GM23338 (cell line): Measurements from ENCODE around the gene ST6GALNAC3. TPM values are rescaled to one million over a fixed set of nuclear protein-coding genes. Genes with fewer than 3 reads are reported as not detected.

Experiments
- ATAC-seq: fragments of 200-7000 bp; cut with Tn5 transposase; 3 replicates; pipeline ENCODE4 v1.9.1; 2020
- DNase-seq: peaks from one replicate; pipeline ENCODE4 v3.0.0-alpha.2; 2015; ENCODE audit warnings: low spot score
- H2AFZ ChIP-seq: fragments of 200-600 bp; sonication (generic); 2 replicates; pipeline ENCODE4 v1.8.0; 2016; ENCODE audit warnings: antibody characterized with exemption, mild to moderate bottlenecking, moderate library complexity
- H3F3A ChIP-seq: fragments of 200-600 bp; sonication (generic); replicated peaks from 2 replicates; pipeline ENCODE4 v1.8.0; 2017; ENCODE audit warnings: antibody characterized with exemption, mixed run types, low read depth
- H3K27ac ChIP-seq: fragments of 200-600 bp; sonication (generic); 2 replicates; pipeline ENCODE4 v1.6.1; 2016; ENCODE audit warnings: low read depth
- H3K27me3 ChIP-seq: fragments of 200-600 bp; sonication (generic); 2 replicates; pipeline ENCODE4 v1.8.0; 2016; ENCODE audit warnings: mild to moderate bottlenecking, mixed run types, moderate library complexity; ENCODE audit not compliant: insufficient read depth
- H3K36me3 ChIP-seq: fragments of 200-600 bp; sonication (generic); 2 replicates; pipeline ENCODE4 v1.8.0; 2016; ENCODE audit warnings: mild to moderate bottlenecking; ENCODE audit not compliant: insufficient read depth
- H3K4me1 ChIP-seq: fragments of 200-600 bp; sonication (generic); 2 replicates; pipeline ENCODE4 v1.8.0; 2016; ENCODE audit warnings: mild to moderate bottlenecking, moderate library complexity; ENCODE audit not compliant: insufficient read depth
- H3K4me2 ChIP-seq: fragments of 200-600 bp; sonication (generic); 2 replicates; pipeline ENCODE4 v1.7.1; 2017; ENCODE audit warnings: mixed run types
- H3K4me3 ChIP-seq: fragments of 200-600 bp; sonication (generic); 2 replicates; pipeline ENCODE4 v1.6.1; 2016; ENCODE audit warnings: mixed run types
- H3K79me2 ChIP-seq: fragments of 200-600 bp; sonication (generic); replicated peaks from 2 replicates; pipeline ENCODE4 v1.8.0; 2017; ENCODE audit warnings: mild to moderate bottlenecking; ENCODE audit not compliant: insufficient read depth
- H3K9me2 ChIP-seq: fragments of 200-600 bp; sonication (generic); 2 replicates; pipeline ENCODE4 v1.8.0; 2017; ENCODE audit not compliant: insufficient read depth
- H4K20me1 ChIP-seq: fragments of 200-600 bp; sonication (generic); replicated peaks from 2 replicates; pipeline ENCODE4 v1.8.0; 2017; ENCODE audit warnings: mild to moderate bottlenecking; ENCODE audit not compliant: insufficient read depth
- H3K27ac Mint-ChIP-seq: 2 replicates; pipeline ENCODE4 v1.8.0; 2020; ENCODE audit warnings: inconsistent platforms, mild to moderate bottlenecking, moderate library complexity, mixed read lengths
- H3K27me3 Mint-ChIP-seq: 3 replicates; pipeline ENCODE4 v1.8.0; 2022; ENCODE audit warnings: low read depth, mild to moderate bottlenecking, moderate library complexity, mixed read lengths, inconsistent platforms; ENCODE audit not compliant: insufficient read depth, poor library complexity
- H3K36me3 Mint-ChIP-seq: 3 replicates; pipeline ENCODE4 v1.8.0; 2021; ENCODE audit warnings: low read depth, mild to moderate bottlenecking, inconsistent platforms, moderate library complexity, mixed read lengths
- H3K4me1 Mint-ChIP-seq: 3 replicates; pipeline ENCODE4 v1.8.0; 2020; ENCODE audit warnings: mild to moderate bottlenecking, inconsistent platforms, mixed read lengths
- H3K4me3 Mint-ChIP-seq: 3 replicates; pipeline ENCODE4 v1.8.0; 2021; ENCODE audit warnings: moderate library complexity, mild to moderate bottlenecking, inconsistent platforms, mixed read lengths
- H3K9me3 Mint-ChIP-seq: 3 replicates; pipeline ENCODE4 v1.8.0; 2020; ENCODE audit warnings: moderate library complexity, mild to moderate bottlenecking, inconsistent platforms, mixed read lengths
- CREB1 ChIP-seq: fragments of 250-450 bp; sonication (Bioruptor Pico); IDR thresholded peaks from 2 replicates; pipeline ENCODE4 v1.5.0; 2020; ENCODE audit warnings: low read depth, mild to moderate bottlenecking, moderate library complexity
- EZH2 ChIP-seq: fragments of 200-600 bp; sonication (generic); IDR thresholded peaks from one replicate; pipeline ENCODE4 v1.8.0; 2017; ENCODE audit warnings: antibody characterized with exemption, mild to moderate bottlenecking, low read depth; ENCODE audit not compliant: unreplicated experiment
- JUNB ChIP-seq: IDR thresholded peaks from one replicate; pipeline ENCODE4 v1.6.1; 2016; ENCODE audit warnings: antibody characterized with exemption; ENCODE audit not compliant: unreplicated experiment
- NANOG ChIP-seq: IDR thresholded peaks from 2 replicates; pipeline ENCODE4 v1.6.1; 2016; ENCODE audit warnings: antibody characterized with exemption, borderline replicate concordance
- POLR2AphosphoS5 ChIP-seq: IDR thresholded peaks from 2 replicates; pipeline ENCODE4 v1.6.1; 2016; ENCODE audit warnings: antibody characterized with exemption, low read depth
- STAT1 ChIP-seq: IDR thresholded peaks from one replicate; pipeline ENCODE4 v1.6.1; 2016; ENCODE audit warnings: antibody characterized with exemption; ENCODE audit not compliant: unreplicated experiment
- ZNF114 ChIP-seq: fragments of 250-450 bp; sonication (Bioruptor Pico); IDR thresholded peaks from 2 replicates; pipeline ENCODE4 v1.5.0; 2020; ENCODE audit warnings: mild to moderate bottlenecking, moderate library complexity
- ZNF331 ChIP-seq: fragments of 250-450 bp; sonication (Bioruptor Pico); IDR thresholded peaks from 2 replicates; pipeline ENCODE4 v1.5.0; 2020; ENCODE audit warnings: low read depth, mild to moderate bottlenecking, moderate library complexity
- polyA plus RNA-seq: library from polyadenylated mRNA; unstranded; fragments of >200 nt; fragmentation: Nextera tagmentation; extraction: Ambion mirVana; gene quantifications from 2 replicates; pipeline ENCODE4 v1.2.1, GENCODE V29; 2016
- total RNA-seq: library from RNA; depleted of rRNA; stranded (reverse); fragments of >200 nt; shearing (Covaris generic); gene quantifications from 2 replicates; pipeline ENCODE4 v1.2.3, GENCODE V29; 2014
- TF ChIP-seq, protein P1 (sequence below): IDR thresholded peaks from one replicate; pipeline ENCODE4 v1.6.1; 2018; ENCODE audit warnings: antibody characterized with exemption; ENCODE audit not compliant: unreplicated experiment
- TF ChIP-seq, protein P2 (sequence below): fragments of 250-450 bp; sonication (Bioruptor Pico); IDR thresholded peaks from 2 replicates; pipeline ENCODE4 v1.5.0; 2020; ENCODE audit warnings: mild to moderate bottlenecking, moderate library complexity
- TF ChIP-seq, protein P3 (sequence below): IDR thresholded peaks from 2 replicates; pipeline ENCODE4 v1.6.1; 2016; ENCODE audit warnings: antibody characterized with exemption

ST6GALNAC3 gene
- total and polyA plus RNA-seq, 2 experiments from 2014 or later = 4.7 to 11.6 TPM

DNA sequence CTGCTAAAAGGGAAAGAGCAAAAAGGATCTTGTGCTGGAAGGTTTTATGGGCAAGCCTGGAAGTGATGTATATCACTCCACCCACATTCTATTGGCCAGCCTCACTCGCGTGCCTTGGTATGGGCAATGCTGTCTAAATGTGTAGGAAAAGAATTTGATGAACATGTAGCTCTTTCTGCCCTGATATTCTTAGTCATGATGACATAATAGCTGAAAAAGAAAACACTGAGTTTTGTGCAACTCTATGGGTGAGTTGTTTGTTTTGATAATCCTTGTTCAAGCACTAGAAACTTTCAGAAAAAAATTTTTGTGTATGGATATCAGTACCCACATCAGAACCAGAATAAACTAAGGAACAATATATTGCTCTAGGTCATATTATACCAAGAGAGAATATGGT is 561.2 kb downstream of the ST6GALNAC3 start:
- Mint-ChIP-seq H3K27me3 (no peaks in the 10 kb centered on the region), H3K4me1 (peaks cover 15% of the 10 kb centered on the region; the same call in 2 of the 3 replicates), H3K36me3 (no peaks in the 10 kb centered on the region), H3K4me3 (no peak overlapping the region), H3K9me3 (no peaks in the 10 kb centered on the region), H3K27ac (no peak overlapping the region)
- Histone ChIP-seq H3K9me2 (no peaks in the 10 kb centered on the region), H3K36me3 (no peaks in the 10 kb centered on the region), H3F3A (no peaks in the 10 kb centered on the region), H3K27ac (no peak overlapping the region), H3K79me2 (no peaks in the 10 kb centered on the region), H3K4me3 (no peak overlapping the region), H3K4me1 (no peaks in the 10 kb centered on the region), H3K27me3 (no peaks in the 10 kb centered on the region), H4K20me1 (no peaks in the 10 kb centered on the region), H3K4me2 (no peak overlapping the region), H2AFZ (no peak overlapping the region)
- TF ChIP-seq, protein P1, sequence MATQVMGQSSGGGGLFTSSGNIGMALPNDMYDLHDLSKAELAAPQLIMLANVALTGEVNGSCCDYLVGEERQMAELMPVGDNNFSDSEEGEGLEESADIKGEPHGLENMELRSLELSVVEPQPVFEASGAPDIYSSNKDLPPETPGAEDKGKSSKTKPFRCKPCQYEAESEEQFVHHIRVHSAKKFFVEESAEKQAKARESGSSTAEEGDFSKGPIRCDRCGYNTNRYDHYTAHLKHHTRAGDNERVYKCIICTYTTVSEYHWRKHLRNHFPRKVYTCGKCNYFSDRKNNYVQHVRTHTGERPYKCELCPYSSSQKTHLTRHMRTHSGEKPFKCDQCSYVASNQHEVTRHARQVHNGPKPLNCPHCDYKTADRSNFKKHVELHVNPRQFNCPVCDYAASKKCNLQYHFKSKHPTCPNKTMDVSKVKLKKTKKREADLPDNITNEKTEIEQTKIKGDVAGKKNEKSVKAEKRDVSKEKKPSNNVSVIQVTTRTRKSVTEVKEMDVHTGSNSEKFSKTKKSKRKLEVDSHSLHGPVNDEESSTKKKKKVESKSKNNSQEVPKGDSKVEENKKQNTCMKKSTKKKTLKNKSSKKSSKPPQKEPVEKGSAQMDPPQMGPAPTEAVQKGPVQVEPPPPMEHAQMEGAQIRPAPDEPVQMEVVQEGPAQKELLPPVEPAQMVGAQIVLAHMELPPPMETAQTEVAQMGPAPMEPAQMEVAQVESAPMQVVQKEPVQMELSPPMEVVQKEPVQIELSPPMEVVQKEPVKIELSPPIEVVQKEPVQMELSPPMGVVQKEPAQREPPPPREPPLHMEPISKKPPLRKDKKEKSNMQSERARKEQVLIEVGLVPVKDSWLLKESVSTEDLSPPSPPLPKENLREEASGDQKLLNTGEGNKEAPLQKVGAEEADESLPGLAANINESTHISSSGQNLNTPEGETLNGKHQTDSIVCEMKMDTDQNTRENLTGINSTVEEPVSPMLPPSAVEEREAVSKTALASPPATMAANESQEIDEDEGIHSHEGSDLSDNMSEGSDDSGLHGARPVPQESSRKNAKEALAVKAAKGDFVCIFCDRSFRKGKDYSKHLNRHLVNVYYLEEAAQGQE = no peak
- TF ChIP-seq, protein P2, sequence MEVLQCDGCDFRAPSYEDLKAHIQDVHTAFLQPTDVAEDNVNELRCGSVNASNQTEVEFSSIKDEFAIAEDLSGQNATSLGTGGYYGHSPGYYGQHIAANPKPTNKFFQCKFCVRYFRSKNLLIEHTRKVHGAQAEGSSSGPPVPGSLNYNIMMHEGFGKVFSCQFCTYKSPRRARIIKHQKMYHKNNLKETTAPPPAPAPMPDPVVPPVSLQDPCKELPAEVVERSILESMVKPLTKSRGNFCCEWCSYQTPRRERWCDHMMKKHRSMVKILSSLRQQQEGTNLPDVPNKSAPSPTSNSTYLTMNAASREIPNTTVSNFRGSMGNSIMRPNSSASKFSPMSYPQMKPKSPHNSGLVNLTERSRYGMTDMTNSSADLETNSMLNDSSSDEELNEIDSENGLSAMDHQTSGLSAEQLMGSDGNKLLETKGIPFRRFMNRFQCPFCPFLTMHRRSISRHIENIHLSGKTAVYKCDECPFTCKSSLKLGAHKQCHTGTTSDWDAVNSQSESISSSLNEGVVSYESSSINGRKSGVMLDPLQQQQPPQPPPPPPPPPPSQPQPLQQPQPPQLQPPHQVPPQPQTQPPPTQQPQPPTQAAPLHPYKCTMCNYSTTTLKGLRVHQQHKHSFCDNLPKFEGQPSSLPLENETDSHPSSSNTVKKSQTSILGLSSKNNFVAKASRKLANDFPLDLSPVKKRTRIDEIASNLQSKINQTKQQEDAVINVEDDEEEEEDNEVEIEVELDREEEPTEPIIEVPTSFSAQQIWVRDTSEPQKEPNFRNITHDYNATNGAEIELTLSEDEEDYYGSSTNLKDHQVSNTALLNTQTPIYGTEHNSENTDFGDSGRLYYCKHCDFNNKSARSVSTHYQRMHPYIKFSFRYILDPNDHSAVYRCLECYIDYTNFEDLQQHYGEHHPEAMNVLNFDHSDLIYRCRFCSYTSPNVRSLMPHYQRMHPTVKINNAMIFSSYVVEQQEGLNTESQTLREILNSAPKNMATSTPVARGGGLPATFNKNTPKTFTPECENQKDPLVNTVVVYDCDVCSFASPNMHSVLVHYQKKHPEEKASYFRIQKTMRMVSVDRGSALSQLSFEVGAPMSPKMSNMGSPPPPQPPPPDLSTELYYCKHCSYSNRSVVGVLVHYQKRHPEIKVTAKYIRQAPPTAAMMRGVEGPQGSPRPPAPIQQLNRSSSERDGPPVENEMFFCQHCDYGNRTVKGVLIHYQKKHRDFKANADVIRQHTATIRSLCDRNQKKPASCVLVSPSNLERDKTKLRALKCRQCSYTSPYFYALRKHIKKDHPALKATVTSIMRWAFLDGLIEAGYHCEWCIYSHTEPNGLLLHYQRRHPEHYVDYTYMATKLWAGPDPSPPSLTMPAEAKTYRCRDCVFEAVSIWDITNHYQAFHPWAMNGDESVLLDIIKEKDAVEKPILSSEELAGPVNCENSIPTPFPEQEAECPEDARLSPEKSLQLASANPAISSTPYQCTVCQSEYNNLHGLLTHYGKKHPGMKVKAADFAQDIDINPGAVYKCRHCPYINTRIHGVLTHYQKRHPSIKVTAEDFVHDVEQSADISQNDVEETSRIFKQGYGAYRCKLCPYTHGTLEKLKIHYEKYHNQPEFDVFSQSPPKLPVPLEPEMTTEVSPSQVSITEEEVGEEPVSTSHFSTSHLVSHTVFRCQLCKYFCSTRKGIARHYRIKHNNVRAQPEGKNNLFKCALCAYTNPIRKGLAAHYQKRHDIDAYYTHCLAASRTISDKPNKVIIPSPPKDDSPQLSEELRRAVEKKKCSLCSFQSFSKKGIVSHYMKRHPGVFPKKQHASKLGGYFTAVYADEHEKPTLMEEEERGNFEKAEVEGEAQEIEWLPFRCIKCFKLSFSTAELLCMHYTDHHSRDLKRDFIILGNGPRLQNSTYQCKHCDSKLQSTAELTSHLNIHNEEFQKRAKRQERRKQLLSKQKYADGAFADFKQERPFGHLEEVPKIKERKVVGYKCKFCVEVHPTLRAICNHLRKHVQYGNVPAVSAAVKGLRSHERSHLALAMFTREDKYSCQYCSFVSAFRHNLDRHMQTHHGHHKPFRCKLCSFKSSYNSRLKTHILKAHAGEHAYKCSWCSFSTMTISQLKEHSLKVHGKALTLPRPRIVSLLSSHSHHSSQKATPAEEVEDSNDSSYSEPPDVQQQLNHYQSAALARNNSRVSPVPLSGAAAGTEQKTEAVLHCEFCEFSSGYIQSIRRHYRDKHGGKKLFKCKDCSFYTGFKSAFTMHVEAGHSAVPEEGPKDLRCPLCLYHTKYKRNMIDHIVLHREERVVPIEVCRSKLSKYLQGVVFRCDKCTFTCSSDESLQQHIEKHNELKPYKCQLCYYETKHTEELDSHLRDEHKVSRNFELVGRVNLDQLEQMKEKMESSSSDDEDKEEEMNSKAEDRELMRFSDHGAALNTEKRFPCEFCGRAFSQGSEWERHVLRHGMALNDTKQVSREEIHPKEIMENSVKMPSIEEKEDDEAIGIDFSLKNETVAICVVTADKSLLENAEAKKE = no peak
- TF ChIP-seq ZNF114 (CRISPR knock-in tag) (no peak), JUNB (no peak), NANOG (no peak), CREB1 (CRISPR knock-in tag) (no peak), EZH2 (no peak), POLR2AphosphoS5 (no peak), STAT1 (no peak), ZNF331 (CRISPR knock-in tag) (no peak)
- TF ChIP-seq, protein P3, sequence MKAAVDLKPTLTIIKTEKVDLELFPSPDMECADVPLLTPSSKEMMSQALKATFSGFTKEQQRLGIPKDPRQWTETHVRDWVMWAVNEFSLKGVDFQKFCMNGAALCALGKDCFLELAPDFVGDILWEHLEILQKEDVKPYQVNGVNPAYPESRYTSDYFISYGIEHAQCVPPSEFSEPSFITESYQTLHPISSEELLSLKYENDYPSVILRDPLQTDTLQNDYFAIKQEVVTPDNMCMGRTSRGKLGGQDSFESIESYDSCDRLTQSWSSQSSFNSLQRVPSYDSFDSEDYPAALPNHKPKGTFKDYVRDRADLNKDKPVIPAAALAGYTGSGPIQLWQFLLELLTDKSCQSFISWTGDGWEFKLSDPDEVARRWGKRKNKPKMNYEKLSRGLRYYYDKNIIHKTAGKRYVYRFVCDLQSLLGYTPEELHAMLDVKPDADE = no peak
- no peak for ATAC-seq
- no peak for DNase-seq
